GM12874 (cell line): ENCODE data around the gene LDLRAD3.

Experiments
- CTCF ChIP-seq: IDR thresholded peaks from 2 replicates; pipeline ENCODE4 v1.5.1; 2011; ENCODE audit warnings: low read depth, mild to moderate bottlenecking, control low read depth, low read length, moderate library complexity; ENCODE audit not compliant: insufficient read depth

The LDLRAD3 gene

GRCh38 chr11:35963911-35964310 lies 20.0 kb downstream of the LDLRAD3 start:
- no peak for TF ChIP-seq CTCF

DNA sequence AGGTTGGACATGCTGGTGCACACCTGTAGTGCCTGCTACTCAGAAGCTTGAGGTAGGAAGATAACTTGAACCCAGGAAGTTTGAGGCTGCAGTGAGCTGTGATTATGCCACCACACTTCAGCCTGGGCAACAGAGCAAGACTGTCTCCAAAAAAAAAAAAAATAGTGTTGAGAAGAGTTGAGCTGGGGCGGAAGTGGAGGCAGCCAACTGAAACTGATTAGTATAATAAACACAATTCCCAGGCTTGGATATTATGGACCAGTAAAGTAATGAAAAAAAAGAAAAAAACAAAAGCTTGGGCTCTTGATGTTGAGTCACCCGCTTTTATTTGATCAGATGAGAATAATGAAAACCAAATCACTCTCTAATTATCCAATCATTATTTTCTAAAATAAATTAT lies 21.0 kb downstream of the LDLRAD3 start:
- no peak for TF ChIP-seq CTCF

DNA sequence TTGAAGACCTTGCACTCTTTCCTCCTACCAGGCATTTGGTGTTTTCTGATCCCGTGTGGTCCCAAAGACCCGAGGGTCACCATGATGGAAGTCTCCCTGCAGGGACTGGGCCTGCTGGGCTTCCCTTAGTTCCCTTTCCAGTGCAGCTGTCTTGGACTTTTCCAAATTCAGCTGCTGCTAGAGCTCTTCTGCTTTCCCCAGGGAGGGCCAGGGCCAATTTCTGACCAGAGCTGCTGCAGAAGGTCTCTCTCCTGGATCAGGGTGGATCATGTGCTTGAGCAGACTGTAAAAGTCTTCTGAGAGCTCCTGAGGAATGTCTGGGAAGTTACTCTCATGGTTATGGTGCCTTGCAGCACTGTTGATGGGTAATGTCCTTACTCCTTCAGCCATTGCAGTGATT lies 23.2 kb downstream of the LDLRAD3 start:
- TF ChIP-seq CTCF: no peak

GRCh38 chr11:35968386-35969088 lies 24.7 kb downstream of the LDLRAD3 start:
- no peak for TF ChIP-seq CTCF

DNA sequence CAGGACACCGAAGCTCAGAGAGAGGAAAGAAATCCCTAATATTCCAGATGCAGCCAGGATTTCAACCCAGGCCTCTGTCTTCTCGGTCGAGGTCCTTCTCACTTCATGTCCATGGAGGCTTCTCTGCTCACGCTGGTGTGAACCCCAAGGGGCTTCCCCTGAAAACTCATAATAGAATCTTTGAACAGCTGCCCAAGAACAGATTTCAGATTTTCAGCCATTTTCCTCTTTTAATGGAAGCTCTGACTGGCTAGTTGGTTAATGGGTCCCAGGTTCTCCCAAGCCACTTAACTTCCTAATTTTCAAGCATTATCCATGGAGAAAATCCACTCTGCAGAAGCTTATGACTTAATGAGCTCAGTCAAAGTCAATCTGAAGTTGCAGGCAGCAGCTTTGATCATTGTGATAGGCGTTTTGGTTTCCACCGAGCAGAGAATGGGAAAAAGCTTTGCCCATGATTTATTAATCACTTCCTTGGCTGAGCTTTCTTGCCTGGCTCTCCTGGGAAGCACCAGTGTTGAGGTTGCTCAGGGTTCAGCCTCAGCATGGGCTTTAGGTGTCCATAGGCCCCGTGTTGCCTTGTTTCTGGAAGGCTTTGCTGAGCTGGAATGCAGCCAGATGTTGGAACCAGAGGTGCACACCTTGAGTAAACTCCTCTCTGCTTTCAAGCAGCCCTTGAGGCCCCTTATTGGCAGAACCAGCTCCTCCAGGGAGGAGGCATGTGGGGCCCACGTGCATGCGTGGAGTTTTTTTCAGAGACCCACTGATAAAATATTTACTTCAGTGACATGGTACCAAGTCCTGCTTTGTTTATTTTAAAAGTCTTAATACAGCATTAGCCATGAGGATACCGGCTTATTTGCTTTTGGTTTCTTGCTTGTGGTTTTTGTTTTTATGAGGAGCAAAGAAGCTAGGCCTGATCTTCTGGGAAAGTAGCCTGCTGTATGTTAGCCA lies 25.5 kb downstream of the LDLRAD3 start:
- no peak for TF ChIP-seq CTCF

DNA sequence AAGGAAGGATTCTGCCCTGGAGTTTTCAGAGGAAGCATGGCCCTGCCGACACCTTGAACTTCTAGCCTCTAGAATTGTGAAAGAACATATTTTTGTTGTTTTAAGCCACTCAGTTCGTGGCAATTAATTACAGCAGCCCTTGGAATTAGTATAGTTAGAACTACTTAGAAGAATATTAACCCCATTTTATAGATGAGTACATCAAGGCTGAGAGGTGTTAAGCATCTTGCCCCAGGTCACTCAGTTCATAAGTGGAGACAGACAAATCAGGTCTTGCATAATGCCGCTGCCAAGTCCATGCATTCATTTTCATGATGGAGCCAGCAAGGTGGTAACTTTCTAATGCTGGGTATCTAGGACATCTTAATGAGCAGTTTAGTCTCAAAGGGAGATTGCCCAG lies 26.6 kb downstream of the LDLRAD3 start:
- no peak for TF ChIP-seq CTCF

DNA sequence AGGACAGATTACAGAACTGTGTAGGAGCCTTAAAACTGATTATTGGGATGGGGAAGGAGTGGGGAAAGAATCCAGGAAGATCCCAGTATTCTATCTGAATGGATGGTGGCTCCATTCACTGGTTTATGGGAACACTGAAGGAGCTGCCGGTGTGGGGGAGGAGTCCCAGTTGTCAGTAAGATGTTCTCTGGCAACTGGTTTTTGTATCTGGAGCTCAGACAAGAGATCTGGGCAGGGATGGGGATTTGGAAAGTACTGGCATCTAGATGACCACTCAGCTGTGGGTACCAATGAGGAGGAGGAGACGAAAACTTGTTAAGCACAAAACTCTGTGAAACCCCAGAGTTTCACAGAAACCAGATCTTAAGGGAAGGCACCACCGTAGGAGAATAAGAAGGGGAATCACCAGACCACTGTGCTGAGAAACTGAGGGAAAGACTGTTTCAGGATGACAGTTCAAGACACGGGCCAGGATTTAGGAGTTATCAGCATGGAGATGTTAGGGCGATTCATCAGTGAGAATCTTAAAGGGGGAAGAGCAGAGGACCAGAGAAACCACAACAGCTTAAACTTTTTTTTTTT lies 28.1 kb downstream of the LDLRAD3 start:
- no peak for TF ChIP-seq CTCF
